CD14-positive monocyte (primary cell): ENCODE measurements around the gene PMFBP1. TPM values are rescaled to one million over a fixed set of nuclear protein-coding genes. Genes with fewer than 3 reads are reported as not detected.

Experiments
- DNase-seq, 3 donors: peaks; one replicate each; pipeline ENCODE4 v3.0.0-alpha.2; 2011 to 2022
- H2AFZ ChIP-seq: 2 replicates; pipeline ENCODE4 v1.6.0; 2012; ENCODE audit warnings: mild to moderate bottlenecking, low read depth, low read length, inconsistent platforms; ENCODE audit not compliant: insufficient read depth, poor library complexity, severe bottlenecking
- H3K27ac ChIP-seq, 2 donors: 1 replicate in 1 of 2; 2 replicates in 1 of 2; pipeline ENCODE4 v1.5.1; 2012 to 2013; ENCODE audit warnings: low read length in 2 of 2, control low read depth in 1 of 2, inconsistent platforms in 1 of 2, low read depth in 1 of 2, mild to moderate bottlenecking in 1 of 2
- H3K27me3 ChIP-seq, 2 donors: one replicate each; pipeline versions ENCODE4 v1.6.0 to v1.6.1; 2011 to 2013; ENCODE audit warnings: low read length in 2 of 2; ENCODE audit not compliant: control insufficient read depth in 2 of 2, insufficient read depth in 2 of 2
- H3K36me3 ChIP-seq, 2 donors: replicated peaks in 1 of 2; 1 replicate in 1 of 2; 2 replicates in 1 of 2; pipeline versions ENCODE4 v1.5.1 to v1.6.1; 2012 to 2013; ENCODE audit warnings: low read length in 2 of 2, control low read depth in 1 of 2, inconsistent platforms in 1 of 2, mild to moderate bottlenecking in 1 of 2; ENCODE audit not compliant: insufficient read depth in 2 of 2, control insufficient read depth in 1 of 2
- H3K4me1 ChIP-seq, 2 donors: 1 replicate in 1 of 2; 2 replicates in 1 of 2; pipeline versions ENCODE4 v1.5.1 to v1.6.1; 2012 to 2013; ENCODE audit warnings: low read length in 2 of 2, control low read depth in 1 of 2, inconsistent platforms in 1 of 2, mild to moderate bottlenecking in 1 of 2, moderate library complexity in 1 of 2; ENCODE audit not compliant: insufficient read depth in 2 of 2, control insufficient read depth in 1 of 2
- H3K4me2 ChIP-seq: replicated peaks from 2 replicates; pipeline ENCODE3; 2012; ENCODE audit warnings: low read length, moderate library complexity, mild to moderate bottlenecking; ENCODE audit not compliant: poor library complexity, severe bottlenecking; ENCODE audit errors: extremely low read depth
- H3K4me3 ChIP-seq, 3 experiments: fragments of 200-600 bp in 1 of 3; sonication (generic) in 1 of 3; replicated peaks in 1 of 3; 1 replicate in 2 of 3; 2 replicates in 1 of 3; pipeline ENCODE4 v1.5.1; 2011 to 2013; ENCODE audit warnings: low read length in 3 of 3, mild to moderate bottlenecking in 3 of 3, control low read depth in 2 of 3, low read depth in 2 of 3, inconsistent platforms in 1 of 3, moderate library complexity in 1 of 3
- H3K79me2 ChIP-seq: 2 replicates; pipeline ENCODE4 v1.6.0; 2012; ENCODE audit warnings: mild to moderate bottlenecking, control low read depth, inconsistent platforms, low read length, moderate library complexity; ENCODE audit not compliant: insufficient read depth
- H3K9ac ChIP-seq: 2 replicates; pipeline ENCODE4 v1.6.0; 2017; ENCODE audit warnings: low read length, mild to moderate bottlenecking; ENCODE audit not compliant: insufficient read depth, poor library complexity, severe bottlenecking
- H3K9me3 ChIP-seq, 2 donors: replicated peaks in 1 of 2; 1 replicate in 1 of 2; 2 replicates in 1 of 2; pipeline versions ENCODE4 v1.5.1 to v1.6.1; 2012 to 2013; ENCODE audit warnings: low read length in 2 of 2, control low read depth in 1 of 2; ENCODE audit not compliant: control insufficient read depth in 1 of 2, insufficient read depth in 1 of 2
- H4K20me1 ChIP-seq: 2 replicates; pipeline ENCODE4 v1.6.0; 2012; ENCODE audit warnings: mild to moderate bottlenecking, low read length, control low read depth, moderate library complexity; ENCODE audit not compliant: insufficient read depth
- H3K27ac Mint-ChIP-seq, 7 donors: one replicate each; pipeline ENCODE4 v1.8.0; 2020; ENCODE audit warnings: mild to moderate bottlenecking in 7 of 7, mixed read lengths in 7 of 7, moderate library complexity in 6 of 7, inconsistent platforms in 2 of 7
- H3K27me3 Mint-ChIP-seq, 3 donors: one replicate each; pipeline ENCODE4 v1.8.0; 2021 to 2022; ENCODE audit warnings: low read depth in 3 of 3, mild to moderate bottlenecking in 3 of 3, mixed read lengths in 3 of 3, moderate library complexity in 3 of 3, inconsistent platforms in 1 of 3
- H3K36me3 Mint-ChIP-seq, 2 donors: one replicate each; pipeline ENCODE4 v1.8.0; 2020; ENCODE audit warnings: mixed read lengths in 2 of 2, inconsistent platforms in 1 of 2, mild to moderate bottlenecking in 1 of 2
- H3K4me1 Mint-ChIP-seq: one replicate; pipeline ENCODE4 v1.8.0; 2020; ENCODE audit warnings: mild to moderate bottlenecking, mixed read lengths
- H3K4me3 Mint-ChIP-seq, 2 donors: one replicate each; pipeline ENCODE4 v1.8.0; 2020; ENCODE audit warnings: mild to moderate bottlenecking in 2 of 2, mixed read lengths in 2 of 2, moderate library complexity in 1 of 2
- H3K9me3 Mint-ChIP-seq, 7 donors: one replicate each; pipeline ENCODE4 v1.8.0; 2020 to 2022; ENCODE audit warnings: mixed read lengths in 7 of 7, mild to moderate bottlenecking in 6 of 7, moderate library complexity in 6 of 7, inconsistent platforms in 2 of 7
- WGBS: methylation state at CpG from one replicate; pipeline ENCODE4 v1.1.5; 2013; ENCODE audit warnings: missing lambda C conversion rate; ENCODE audit not compliant: insufficient coverage; 5-methylcytosine and 5-hydroxymethylcytosine counted together
- intact Hi-C, 2 donors: fragments of 100-400 bp; cut with micrococcal nuclease; formaldehyde crosslinking; loops; one replicate each; pipeline versions ENCODE4 v1.15.0 to v1.15.1; 2023
- polyA plus RNA-seq, 3 donors: library from polyadenylated mRNA; depleted of rRNA in 1 of 3; unstranded in 2 of 3; stranded (reverse) in 1 of 3; fragments of 300-500 nt in 2 of 3; fragments of >200 nt in 1 of 3; fragmentation: Illumina TruSeq in 2 of 3; gene quantifications; 1 replicate in 2 of 3; 2 replicates in 1 of 3; pipeline ENCODE4 v1.2.3, GENCODE V29; 2012 to 2021
- TF ChIP-seq, protein P1 (sequence below): fragments of 200-600 bp; IDR thresholded peaks from one replicate; pipeline ENCODE4 v1.8.0; 2022; ENCODE audit warnings: antibody characterized with exemption, mild to moderate bottlenecking

PMFBP1 gene
- polyA plus RNA-seq, 3 donors = 0.15 to 0.87 (median 0.18) TPM

GRCh38 chr16:72168365-72168764, 3.6 kb downstream of the PMFBP1 start:
- no peak overlapping the region for H3K4me3 ChIP-seq
- Mint-ChIP-seq H3K27me3 (peaks cover 0 to 2% (median 1%) of the 10 kb centered on the region in 3 donors), H3K9me3 (peaks cover 7 to 21% (median 17%) of the 10 kb centered on the region in 7 donors), H3K27ac (no peak overlapping the region), H3K4me1 (peaks cover 12% of the 10 kb centered on the region), H3K36me3 (peaks cover 5 to 14% of the 10 kb centered on the region in 2 donors), H3K4me3 (no peak overlapping the region)
- H3K4me2 ChIP-seq = no peak overlapping the region
- H3K79me2 ChIP-seq = no peaks in the 10 kb centered on the region
- peaks cover 13 to 15% of the 10 kb centered on the region in 2 donors for H3K9me3 ChIP-seq
- no peak overlapping the region for H2AFZ ChIP-seq
- H3K4me1 ChIP-seq = peaks cover 14 to 15% of the 10 kb centered on the region in 2 donors
- H3K9ac ChIP-seq = no peak overlapping the region
- intact Hi-C loops = loop anchor here in 1 of 2 donors (10.0 kb wide), 1 partner anchor 46 kb away; no protein-coding TSS in a partner anchor
- no peaks in the 10 kb centered on the region for H3K36me3 ChIP-seq
- no peaks in the 10 kb centered on the region for H4K20me1 ChIP-seq
- DNase-seq = no peak
- no peaks in the 10 kb centered on the region for H3K27me3 ChIP-seq
- TF ChIP-seq, protein P1, sequence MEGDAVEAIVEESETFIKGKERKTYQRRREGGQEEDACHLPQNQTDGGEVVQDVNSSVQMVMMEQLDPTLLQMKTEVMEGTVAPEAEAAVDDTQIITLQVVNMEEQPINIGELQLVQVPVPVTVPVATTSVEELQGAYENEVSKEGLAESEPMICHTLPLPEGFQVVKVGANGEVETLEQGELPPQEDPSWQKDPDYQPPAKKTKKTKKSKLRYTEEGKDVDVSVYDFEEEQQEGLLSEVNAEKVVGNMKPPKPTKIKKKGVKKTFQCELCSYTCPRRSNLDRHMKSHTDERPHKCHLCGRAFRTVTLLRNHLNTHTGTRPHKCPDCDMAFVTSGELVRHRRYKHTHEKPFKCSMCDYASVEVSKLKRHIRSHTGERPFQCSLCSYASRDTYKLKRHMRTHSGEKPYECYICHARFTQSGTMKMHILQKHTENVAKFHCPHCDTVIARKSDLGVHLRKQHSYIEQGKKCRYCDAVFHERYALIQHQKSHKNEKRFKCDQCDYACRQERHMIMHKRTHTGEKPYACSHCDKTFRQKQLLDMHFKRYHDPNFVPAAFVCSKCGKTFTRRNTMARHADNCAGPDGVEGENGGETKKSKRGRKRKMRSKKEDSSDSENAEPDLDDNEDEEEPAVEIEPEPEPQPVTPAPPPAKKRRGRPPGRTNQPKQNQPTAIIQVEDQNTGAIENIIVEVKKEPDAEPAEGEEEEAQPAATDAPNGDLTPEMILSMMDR = no peak
- no peak overlapping the region for H3K27ac ChIP-seq
- no CpG with 5 or more reads among the region's 2 CpGs for WGBS

DNA sequence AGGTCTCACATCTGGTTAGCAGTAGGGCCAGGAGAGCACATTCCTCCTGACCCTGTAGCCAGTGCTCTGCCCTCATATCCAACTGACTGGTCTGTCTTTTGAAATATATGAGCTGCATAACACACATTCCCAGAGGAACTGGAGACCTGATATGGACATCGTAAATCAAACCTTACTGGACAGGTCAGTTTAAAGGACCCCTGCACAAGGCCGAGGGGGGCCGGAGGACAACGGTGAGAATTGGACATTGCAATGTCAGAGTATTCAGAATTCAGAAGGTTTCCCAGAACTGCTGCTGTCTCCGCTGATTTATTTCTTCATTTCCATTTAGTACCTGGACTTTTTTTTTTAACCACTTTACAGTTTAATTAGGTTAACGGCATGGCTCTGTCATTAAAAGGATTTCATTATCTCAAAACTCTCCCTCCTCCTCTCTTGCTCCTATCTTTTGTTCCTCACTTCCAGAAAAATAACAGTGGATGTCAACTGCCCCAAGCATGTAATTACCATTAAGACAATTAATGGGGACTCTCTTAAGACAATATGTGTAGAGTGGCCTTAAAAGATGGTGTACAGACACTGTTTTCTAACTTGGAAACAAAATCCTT, 4.9 kb downstream of the PMFBP1 start:
- H3K4me2 ChIP-seq = no peak overlapping the region
- peaks cover 13 to 15% of the 10 kb centered on the region in 2 donors for H3K9me3 ChIP-seq
- H3K27ac Mint-ChIP-seq = peak overlapping the region in 2 of 7 donors; percentile 12 to 41
- DNase-seq = no peak
- no peaks in the 10 kb centered on the region for H3K79me2 ChIP-seq
- TF ChIP-seq, protein P1 = no peak
- peaks cover 3 to 8% of the 10 kb centered on the region in 2 donors for H3K36me3 Mint-ChIP-seq
- 94% methylated on average over 3 of the region's 6 CpGs for WGBS
- H2AFZ ChIP-seq = no peak overlapping the region
- H3K27ac ChIP-seq = no peak overlapping the region
- no peaks in the 10 kb centered on the region for H4K20me1 ChIP-seq
- no peak overlapping the region for H3K4me3 Mint-ChIP-seq
- intact Hi-C loops = loop anchor here in 1 of 2 donors (10.0 kb wide), 1 partner anchor 48 kb away; no protein-coding TSS in a partner anchor
- H3K4me1 Mint-ChIP-seq = peaks cover 9% of the 10 kb centered on the region
- H3K36me3 ChIP-seq = no peaks in the 10 kb centered on the region
- no peaks in the 10 kb centered on the region for H3K27me3 ChIP-seq
- H3K27me3 Mint-ChIP-seq = peaks cover 0 to 1% (median 0%) of the 10 kb centered on the region in 3 donors
- peaks cover 6% of the 10 kb centered on the region in 2 donors for H3K4me1 ChIP-seq
- H3K9me3 Mint-ChIP-seq = peaks cover 7 to 15% (median 12%) of the 10 kb centered on the region in 7 donors
- H3K9ac ChIP-seq = no peak overlapping the region
- no peak overlapping the region for H3K4me3 ChIP-seq
